HG03060 (cell line): Measurements from ENCODE around the gene RFC5.
A peak's percentile ranks its signal among the peaks of the same experiment; 100 is the strongest.

Experiments used
- ATAC-seq: cut with Tn5 transposase; IDR thresholded peaks from one replicate; pipeline ENCODE4 v1.9.1; 2021; ENCODE audit warnings: low read depth, moderate number of reproducible peaks; ENCODE audit not compliant: unreplicated experiment

The RFC5 gene

DNA sequence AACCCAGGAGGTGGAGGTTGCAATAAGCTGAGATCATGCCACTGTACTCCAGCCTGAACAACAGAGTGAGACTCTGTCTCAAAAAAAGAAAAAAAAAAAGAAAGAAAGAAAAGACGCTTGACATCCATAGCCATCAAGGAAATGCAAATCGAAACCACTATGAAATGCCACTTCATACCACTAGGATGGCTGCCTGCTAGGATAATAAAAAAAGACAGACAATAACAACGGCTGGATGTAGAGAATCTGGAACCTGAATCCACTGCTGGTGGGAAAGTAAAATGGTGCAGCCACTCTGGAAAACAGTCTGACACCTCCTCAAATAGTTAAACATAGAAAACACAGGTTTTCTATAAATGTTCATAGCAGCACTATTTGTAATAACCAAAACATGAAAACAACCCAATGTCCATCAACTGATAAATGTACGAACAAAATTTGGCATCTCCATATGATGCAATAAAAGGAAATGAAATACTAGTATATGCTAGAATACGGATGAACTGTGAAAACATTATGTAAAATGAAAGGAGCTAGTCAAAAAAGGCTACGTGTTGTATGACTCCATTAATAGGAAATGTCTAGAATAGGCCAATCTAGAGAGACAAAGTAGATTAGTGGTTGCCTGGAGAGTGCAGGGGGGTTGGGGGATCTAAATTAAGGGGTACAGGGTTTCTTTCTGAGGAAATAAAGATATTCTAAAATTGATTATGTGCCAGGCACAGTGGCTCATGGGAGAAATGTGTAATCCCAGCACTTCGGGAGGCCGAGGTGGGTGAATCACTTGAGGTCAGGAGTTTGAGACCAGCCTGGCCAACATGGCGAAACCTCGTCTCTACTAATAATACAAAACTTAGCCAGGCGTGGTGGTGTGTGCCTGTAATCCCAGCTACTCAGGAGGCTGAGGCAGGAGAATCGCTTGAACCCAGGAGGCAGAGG is 34.7 kb downstream of the RFC5 start:
- ATAC-seq = no peak

DNA sequence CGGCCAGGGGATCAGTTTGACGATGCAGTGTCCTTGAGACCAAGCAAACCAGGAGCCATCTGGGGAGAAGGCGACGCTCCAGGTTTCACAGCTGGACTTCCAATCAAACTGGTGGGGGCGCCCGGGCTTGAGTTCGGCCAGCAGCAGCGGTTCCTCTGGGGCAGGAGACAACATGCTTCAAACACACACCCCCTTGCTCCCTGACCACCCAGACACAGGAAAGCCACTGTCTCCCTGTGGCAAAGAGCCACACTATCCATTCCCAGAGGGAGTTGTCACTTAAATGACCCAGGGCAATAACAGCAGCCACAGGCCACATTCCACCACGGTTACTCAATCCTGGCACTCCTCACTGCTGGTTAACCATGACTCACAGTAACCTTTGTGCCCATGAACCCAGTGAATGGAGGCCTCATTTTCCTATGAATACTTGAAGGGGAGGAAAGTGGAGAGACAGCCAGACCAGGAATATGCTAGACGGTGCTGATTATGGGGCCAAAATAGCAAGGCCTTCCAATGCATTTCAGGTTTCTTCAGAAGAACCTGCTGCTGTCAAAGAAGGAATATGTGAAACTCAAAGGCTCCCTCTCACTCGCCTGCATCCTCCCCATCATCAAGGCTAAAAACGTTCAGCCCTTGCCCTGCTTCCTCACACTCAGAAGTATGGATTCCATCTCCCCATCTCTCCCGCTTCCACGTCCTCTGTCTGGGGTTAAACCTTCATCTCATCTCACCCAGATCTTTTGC is 36.0 kb downstream of the RFC5 start:
- ATAC-seq = no peak

DNA sequence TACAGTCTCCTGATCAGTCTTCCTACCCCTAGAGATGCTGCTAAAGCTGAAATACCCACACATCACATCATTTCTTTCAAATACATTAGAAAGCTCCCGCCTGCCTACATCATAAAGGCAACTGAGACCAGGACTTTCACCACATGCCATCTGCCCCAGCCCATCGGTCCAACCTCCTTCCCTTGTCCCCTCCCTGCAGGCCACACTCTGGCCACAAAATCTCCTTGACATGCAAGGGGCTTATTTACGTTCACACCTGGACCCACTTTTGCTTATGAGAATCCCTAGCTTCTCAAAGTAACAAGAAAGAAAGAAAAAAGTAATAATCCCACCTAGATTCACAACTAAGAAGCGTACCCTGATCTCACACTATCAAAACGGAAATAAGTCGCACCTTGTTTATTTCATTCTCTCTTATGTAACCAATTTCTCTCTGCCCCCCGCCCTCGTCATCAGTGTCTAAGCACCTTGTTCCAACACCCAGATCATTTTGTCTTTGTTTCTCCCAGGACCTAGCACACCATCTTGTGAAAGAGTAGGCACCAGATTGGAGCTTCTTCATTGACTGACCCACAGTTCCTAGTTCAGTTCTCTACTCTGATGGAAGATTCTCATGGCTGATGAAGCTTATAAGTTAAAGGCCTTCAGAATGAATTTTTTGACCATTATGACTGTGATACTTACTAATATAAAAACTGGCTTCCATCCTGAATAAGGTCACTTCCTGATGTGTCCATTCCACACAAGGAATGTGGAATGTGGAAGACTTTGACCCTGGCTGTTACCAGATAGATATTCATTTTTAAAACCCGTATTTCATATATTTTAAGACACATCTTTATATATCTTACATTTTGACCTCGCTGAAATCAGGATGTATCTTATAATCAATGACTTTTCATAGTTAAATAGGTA is 36.8 kb downstream of the RFC5 start:
- ATAC-seq = no peak

DNA sequence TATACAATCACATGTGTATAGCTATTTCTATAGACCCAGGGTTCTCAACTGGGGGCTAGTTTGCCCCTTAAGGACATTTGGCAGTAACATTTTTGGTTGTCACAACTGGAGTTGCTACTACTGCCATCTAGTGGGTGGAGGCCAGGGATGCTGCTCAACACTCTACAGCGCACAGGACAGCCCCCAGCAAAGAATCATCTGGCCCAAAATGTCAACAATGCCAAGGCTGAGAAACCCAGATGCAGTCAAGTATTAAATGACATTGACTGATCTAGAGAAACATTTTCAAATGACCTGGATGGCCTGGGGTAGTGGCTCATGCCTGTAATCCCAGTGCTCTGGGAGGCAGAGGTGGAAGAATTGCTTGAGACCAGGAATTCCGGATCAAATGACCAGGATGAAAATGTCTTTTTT is 38.6 kb downstream of the RFC5 start:
- ATAC-seq = peak; percentile 53

DNA sequence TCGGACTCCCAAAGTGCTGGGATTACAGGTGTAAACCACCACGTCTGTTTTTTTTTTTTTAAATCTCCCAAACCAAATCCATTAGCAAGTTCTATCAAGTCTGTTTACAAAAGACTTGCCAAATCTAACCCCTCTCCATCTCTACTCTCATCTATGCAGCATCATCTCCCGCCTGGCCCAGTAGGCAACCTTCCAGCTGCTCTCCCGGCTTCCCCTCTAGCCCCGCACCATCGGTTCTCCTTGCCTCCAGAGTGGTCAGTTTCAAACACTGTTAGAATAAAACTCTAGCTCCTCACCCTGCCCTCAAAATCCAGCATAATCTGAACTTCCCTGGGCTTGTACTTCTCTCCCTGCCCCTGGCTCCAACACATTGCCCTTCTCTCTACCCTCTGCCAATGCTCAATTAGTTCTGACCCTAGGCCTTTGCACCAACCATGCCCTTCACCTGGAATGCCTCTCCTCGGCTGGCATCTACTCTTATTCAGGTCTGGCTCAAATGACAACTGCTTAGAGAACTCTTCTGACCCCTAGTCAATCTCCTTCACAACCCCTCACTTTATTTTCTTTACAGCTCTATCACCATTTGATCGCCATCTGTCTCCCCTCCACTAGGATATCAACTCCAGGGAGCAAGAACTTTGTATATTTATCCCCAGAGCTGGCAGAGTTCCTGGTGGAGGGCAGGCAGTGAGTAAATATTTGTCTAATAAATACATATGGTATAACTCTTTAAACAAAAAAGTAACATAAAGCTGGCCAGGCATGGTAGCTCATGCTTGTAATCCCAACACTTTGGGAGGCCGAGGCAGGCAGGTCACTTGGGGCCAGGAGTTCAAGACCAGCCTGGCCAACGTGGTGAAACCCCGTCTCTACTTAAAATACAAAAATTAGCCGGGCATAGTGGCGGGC is 39.6 kb downstream of the RFC5 start:
- no peak for ATAC-seq

DNA sequence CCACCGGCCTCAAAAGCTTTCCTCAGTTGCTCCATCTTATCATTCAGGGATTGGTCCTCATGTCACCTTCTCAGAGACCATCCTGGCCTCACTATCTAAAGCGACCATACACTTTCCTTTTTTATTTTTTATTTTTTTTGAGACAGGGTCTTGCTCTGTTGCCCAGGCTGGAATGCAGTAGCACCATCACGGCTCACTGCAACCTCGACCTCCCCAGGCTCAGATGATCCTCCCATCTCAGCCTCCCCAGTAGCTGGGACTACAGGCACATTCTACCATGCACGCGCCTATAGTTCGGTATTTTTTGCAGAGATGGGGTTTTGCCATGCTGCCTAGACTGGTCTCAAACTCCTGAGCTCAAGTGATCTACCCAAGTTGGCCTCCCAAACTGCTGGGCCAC is 41.7 kb downstream of the RFC5 start:
- ATAC-seq = no peak

DNA sequence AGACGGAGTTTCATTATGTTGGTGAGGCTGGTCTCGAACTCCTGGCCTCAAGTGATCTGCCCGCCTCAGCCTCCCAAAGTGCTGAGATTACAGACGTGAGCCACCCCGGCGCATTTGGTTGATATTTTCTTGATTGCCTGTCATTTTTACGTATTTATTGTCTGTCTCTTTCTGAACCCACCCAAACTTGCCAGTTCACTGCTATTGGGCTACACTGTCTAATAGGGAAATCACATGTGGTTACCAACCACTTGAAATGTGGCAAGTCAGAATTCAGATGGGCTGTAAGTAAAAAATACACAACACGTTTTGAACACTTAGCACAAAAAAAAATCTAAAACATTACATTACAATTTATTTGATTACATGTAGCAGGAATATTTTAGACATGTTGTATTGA is 42.4 kb downstream of the RFC5 start:
- ATAC-seq = no peak

DNA sequence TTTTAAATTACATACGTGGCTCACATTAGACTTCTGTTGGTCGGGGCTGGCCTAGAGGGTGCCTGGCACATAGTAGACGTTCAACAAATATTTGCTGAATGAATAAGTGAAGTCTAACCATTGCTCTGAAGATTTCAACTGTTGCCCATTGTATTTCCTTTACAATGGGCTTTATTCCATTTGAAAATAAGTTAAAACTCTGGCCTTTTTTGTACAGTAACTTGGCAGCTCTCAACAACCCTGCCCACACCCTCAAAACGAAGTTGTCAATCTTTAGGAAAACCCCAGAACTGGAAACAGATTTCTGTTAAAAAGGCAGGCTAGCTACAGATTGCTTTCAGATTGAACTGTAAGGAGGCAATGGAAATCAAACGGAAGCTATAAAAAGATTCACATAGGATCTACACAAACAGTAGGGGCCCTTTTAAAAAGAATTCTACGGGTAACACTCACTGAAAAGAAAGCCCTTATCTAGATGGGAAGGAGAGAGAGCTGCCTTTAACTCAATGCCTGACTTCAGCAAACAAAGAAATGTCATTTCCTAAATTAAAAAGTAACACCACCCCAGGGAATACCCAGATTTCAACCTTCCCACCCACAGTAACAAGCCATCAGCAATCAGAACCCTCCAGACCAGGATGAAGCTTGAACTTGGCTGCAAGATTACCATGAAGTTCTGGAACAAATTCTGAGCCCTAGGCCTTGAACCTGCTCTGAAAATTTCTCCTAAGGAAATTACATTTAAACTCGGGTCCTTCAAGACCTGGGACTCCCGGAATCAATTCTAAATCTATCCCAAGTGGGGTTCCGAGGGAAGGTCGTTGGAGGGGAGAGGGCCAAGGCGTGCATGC is 43.1 kb downstream of the RFC5 start:
- ATAC-seq = no peak

DNA sequence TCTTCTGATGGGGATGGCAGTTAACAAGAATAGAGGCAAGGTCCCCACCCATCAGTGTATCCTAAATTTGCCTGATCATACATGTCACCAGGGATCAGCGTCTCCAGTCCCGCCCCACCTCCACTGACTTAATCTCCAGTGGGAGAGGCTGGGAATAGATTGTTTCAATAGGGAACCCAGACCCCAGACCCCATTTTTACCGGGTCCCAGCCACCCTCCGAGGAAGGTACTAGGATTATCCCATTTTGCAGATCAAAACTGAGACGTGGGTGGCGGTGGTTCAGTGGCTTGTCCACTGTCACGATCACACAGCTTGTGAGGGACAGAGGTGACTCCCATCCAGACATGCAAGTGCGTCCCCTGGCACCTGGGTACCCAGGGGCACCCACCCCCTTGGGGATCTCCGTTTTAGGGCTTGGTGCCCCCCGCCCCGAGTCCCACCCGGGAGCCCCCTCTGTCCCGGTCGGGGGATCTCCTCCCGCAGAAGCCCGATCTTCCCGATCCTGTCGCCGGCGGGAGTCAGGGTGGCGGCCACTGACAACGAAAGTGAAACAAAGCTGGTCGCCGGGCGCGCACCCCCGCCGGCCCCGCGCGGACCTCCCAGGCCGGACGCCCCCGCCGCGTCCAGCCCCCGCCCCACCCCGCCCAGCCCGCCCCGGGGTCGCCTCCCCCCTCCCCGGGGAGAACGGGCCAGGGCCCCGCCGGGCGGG is 44.0 kb downstream of the RFC5 start:
- no peak for ATAC-seq

DNA sequence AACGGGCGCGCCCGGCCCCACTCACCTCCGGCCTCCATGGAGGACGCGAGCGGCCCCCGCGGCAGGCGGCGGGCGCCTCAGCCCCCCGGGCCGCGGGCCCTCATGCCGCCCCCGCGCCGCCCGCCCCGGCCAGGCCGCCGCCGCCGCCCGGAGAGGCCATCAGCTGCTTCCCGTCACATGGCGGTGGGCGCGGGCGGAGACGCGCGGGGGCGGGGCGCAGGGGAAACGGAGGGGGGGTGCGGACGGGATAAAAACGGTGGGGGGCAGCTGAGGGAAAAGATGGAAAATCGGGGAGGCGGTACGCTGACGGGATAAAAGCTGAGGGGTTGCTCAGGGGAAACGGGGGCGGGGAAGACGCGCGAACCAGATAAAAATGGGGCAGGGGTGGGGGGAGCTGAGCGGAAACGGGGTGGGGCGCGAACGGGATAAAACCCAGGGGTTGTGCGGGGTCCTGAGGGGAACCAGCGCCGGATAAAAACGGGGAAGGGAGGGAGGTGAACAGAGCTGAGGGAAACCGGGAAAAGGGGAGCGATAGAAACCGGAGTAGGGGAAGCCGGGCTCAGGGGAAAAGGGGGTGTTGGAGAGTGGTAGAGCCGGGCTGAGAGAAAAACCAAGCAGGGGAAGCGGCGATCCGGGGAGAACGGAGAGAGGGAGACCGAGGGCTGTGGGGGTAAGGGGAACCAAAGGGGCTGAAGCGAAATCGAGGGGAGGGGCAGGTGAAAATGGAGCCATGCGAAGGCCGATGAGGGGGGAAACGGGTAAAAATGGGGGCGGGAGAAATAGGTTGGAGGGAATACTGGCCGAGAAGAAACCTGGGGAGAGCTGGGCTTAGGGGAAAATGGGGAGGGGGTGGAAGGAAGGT is 44.7 kb downstream of the RFC5 start, which contains the start of gene WSB2:
WSB2 (minus strand) TSS at position 169 of the 862 bp plus-strand sequence; CDS start at position 38, 131 bp downstream.
- ATAC-seq = no peak

DNA sequence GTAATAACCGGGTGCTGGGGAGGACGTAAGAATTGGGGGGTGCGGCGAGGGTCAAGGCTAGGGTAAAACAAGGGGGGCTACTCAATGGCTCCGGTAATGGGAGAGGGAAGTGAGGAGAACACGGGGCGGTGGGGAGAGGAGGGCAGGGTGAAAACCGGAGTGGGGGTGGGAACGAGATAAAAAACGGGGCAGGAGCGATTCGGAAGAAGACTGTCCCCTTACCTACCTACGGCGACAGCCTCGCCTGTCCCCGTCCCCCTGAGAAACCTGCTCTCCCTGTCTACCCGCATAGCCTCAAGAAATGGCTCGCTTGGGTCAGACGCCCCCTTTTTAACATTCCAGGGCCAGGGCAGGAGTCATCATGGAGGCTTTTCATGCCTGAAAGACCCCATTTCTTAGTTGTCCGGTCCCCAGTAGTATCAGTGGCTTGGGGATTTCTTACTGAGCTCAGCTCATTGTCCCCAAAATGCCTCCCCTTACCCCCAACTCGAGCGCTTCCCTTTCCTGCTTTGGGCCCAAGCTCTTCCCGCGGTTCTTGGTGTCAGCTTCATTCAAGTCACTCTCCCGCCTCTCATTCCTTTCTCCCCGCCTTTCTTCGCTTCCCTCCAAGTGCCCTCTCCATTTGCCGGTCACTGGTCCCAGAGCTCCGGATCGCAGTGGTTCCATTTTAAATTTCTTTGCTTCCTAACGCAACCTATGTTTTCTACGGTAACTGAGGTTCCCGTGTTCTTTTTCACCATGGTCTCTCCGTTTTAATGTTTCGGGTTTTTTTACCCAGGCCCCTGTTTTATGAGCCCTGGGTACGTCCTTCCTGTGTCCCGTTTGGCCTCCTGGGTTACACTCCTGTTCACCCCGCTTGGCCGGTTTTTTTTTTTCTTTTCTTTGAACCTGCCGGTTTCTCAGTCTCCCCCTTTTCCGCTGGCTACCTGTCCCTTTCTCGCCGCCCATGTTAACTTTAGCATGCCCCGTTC is 45.7 kb downstream of the RFC5 start:
- no peak for ATAC-seq

DNA sequence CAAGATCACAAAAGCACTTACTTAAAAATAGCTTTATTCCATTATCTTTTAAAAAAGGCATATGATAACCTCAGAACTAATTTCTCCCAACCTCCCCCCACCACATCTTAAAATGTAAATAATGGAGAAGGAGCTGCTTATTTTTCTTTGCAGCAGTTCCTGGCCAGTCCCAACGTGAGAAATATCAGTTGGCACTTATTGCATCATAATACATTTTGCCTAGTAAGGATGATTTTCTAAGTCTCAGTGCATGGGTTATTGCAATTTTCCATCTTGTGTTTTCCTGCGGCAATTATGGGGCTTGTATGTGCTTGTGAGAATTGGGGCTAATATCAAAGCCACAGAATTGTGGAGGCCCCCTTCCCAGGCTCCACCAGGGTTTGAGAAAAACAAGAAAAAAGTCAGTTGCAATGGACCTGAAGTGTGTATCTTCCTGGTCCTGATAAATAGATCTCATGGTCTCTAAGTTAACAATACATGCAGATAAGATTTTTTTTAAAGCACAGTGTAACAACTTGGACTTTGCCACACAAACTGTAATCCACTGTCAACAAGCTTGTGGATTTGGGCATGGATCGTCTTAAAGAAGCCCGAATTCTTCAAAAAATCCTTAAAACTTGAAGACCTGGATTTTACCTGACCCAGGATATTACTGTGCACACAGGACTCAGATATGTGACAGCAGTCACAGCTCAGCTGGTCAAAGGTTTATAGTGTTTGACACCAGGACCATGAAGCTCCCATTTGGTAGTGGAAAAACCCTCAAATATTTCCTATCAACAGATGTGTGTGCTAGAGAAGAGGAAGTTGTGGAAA is 47.3 kb downstream of the RFC5 start:
- ATAC-seq = no peak

DNA sequence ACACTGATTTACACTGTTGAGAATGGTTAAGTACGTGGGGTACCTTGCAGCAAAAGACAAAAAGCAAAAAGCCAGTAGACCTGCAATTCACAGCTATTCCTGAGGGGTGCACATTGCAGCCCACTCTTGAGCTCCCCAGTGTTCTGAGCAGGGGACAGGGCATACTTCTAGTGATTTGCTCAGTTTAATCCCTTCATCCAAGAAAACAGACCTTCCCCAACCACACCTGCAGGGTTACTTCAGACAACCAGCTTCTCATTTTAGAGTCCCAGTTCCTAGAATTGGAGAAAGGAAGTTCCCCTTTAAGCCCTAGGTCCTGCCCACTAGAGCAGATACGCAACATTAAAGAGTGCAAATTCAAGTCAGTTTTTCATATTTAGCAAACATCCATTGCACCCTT is 48.1 kb downstream of the RFC5 start:
- ATAC-seq = peak; percentile 43

DNA sequence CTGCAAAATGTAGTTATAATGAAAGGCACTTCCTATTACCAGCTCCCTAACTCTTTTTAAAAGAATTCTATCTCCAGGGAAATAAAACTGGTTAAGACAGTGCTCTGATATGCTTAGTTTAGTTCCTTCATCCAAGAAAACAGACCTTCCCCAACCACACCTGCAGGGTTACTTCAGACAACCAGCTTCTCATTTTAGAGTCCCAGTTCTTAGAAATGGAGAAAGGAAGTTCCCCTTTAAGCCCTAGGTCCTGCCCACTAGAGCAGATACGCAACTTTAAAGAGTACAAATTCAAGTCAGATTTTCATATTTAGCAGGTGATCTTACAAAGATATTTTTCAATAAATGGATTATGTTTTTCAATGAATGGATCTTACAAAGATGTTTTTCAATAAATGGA is 48.9 kb downstream of the RFC5 start:
- ATAC-seq = no peak

DNA sequence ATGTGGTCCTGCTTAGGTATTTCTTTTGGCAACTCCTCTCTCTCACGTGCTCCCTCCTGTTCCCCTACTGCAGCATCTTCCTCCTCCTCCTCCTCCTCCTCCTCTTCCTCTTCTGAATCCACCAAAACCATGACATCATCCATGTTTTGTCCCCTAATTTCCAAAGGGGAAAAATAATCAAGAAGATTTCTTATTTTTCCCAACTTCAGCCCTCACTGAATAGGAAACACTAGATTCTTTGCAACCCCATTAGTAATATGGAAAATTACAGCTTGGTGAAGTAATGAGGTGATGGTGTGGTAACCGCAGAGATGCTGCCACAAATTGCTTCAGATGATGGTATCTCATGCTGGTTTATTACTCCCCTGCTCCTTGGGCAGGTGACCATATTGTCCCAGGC is 51.9 kb downstream of the RFC5 start:
- ATAC-seq = no peak
